GM23248 (cell line): ENCODE results near the gene SAMD1. TPM values are rescaled to one million over a fixed set of nuclear protein-coding genes. Genes with fewer than 3 reads are reported as not detected.
"Not testable (repeated sequence)": the region's sequence is repeated elsewhere in the genome, so short reads cannot be mapped to it uniquely, and the experiment has no call there.

ENCODE experiments used
- DNase-seq: peaks from one replicate; pipeline ENCODE4 v3.0.0-alpha.2; 2015
- H2AFZ ChIP-seq: fragments of 200-600 bp; sonication (generic); 2 replicates; pipeline ENCODE4 v1.6.1; 2016; ENCODE audit warnings: antibody characterized with exemption
- H3F3A ChIP-seq: fragments of 200-600 bp; sonication (generic); 2 replicates; pipeline ENCODE4 v1.6.1; 2016; ENCODE audit warnings: mild to moderate bottlenecking, antibody characterized with exemption, mixed run types; ENCODE audit not compliant: insufficient read depth
- H3K27ac ChIP-seq: fragments of 200-600 bp; sonication (generic); 2 replicates; pipeline ENCODE4 v1.5.1; 2016; ENCODE audit warnings: mild to moderate bottlenecking
- H3K27me3 ChIP-seq: fragments of 200-600 bp; sonication (generic); replicated peaks from 2 replicates; pipeline ENCODE4 v1.6.1; 2016; ENCODE audit warnings: mild to moderate bottlenecking; ENCODE audit not compliant: insufficient read depth
- H3K36me3 ChIP-seq: fragments of 200-600 bp; sonication (generic); 2 replicates; pipeline ENCODE4 v1.6.1; 2016; ENCODE audit warnings: low read depth, mild to moderate bottlenecking
- H3K4me1 ChIP-seq: fragments of 200-600 bp; sonication (generic); 2 replicates; pipeline ENCODE4 v1.6.1; 2016; ENCODE audit warnings: mild to moderate bottlenecking; ENCODE audit not compliant: insufficient read depth
- H3K4me2 ChIP-seq: fragments of 200-600 bp; sonication (generic); one replicate; pipeline ENCODE4 v1.6.1; 2016; ENCODE audit warnings: mild to moderate bottlenecking; ENCODE audit not compliant: unreplicated experiment
- H3K4me3 ChIP-seq: fragments of 200-600 bp; sonication (generic); 2 replicates; pipeline ENCODE4 v1.5.1; 2016; ENCODE audit warnings: mild to moderate bottlenecking
- H3K79me2 ChIP-seq: fragments of 200-600 bp; sonication (generic); 2 replicates; pipeline ENCODE4 v1.6.1; 2016; ENCODE audit warnings: mild to moderate bottlenecking; ENCODE audit not compliant: insufficient read depth
- H3K9ac ChIP-seq: fragments of 200-600 bp; sonication (generic); 2 replicates; pipeline ENCODE4 v1.6.1; 2016; ENCODE audit warnings: mild to moderate bottlenecking
- H3K9me2 ChIP-seq: fragments of 200-600 bp; sonication (generic); 2 replicates; pipeline ENCODE4 v1.6.1; 2016; ENCODE audit warnings: mixed run types, mild to moderate bottlenecking, moderate library complexity; ENCODE audit not compliant: insufficient read depth
- H3K9me3 ChIP-seq: fragments of 200-600 bp; sonication (generic); one replicate; pipeline ENCODE4 v1.6.1; 2017; ENCODE audit warnings: low read depth
- H4K20me1 ChIP-seq: fragments of 200-600 bp; sonication (generic); 2 replicates; pipeline ENCODE4 v1.6.0; 2016; ENCODE audit not compliant: insufficient read depth
- EZH2 ChIP-seq: fragments of 200-600 bp; sonication (generic); IDR thresholded peaks from 2 replicates; pipeline ENCODE4 v1.6.1; 2018; ENCODE audit warnings: antibody characterized with exemption, mild to moderate bottlenecking; ENCODE audit not compliant: insufficient read depth, poor library complexity, severe bottlenecking
- EZH2phosphoT487 ChIP-seq: fragments of 200-600 bp; sonication (generic); IDR thresholded peaks from 2 replicates; pipeline ENCODE4 v1.6.1; 2018; ENCODE audit warnings: antibody characterized with exemption, moderate library complexity, mild to moderate bottlenecking, low read depth; ENCODE audit not compliant: insufficient read depth
- WGBS, 2 experiments: methylation state at CpG; one replicate each; pipeline ENCODE4 v1.1.6; 2015 to 2017; ENCODE audit warnings: low lambda C conversion rate in 2 of 2, low coverage in 1 of 2; ENCODE audit errors: missing lambda C conversion rate in 2 of 2; 5-methylcytosine and 5-hydroxymethylcytosine counted together
- in situ Hi-C: fragments of 300-500 bp; cut with MboI; formaldehyde crosslinking; loops from 2 replicates; pipeline ENCODE4 v1.15.0; 2020
- polyA plus RNA-seq: library from polyadenylated mRNA; unstranded; fragments of >200 nt; fragmentation: Nextera tagmentation; extraction: Ambion mirVana; gene quantifications from 2 replicates; pipeline ENCODE4 v1.2.1, GENCODE V29; 2016
- total RNA-seq: library from RNA; depleted of rRNA; stranded (reverse); fragments of >200 nt; shearing (Covaris generic); gene quantifications from 2 replicates; pipeline ENCODE4 v1.2.3, GENCODE V29; 2014

The SAMD1 gene
- total and polyA plus RNA-seq, 2 experiments from 2014 or later = 5.7 to 50.8 TPM

- Histone ChIP-seq H3K27me3 (no peaks in the 10 kb centered on the region), H3K36me3 (no peaks in the 10 kb centered on the region), H3K27ac (no peak overlapping the region), H3K9ac (no peak overlapping the region), H2AFZ (no peak overlapping the region), H3F3A (no peaks in the 10 kb centered on the region), H3K4me2 (no peak overlapping the region), H3K4me3 (no peak overlapping the region), H3K79me2 (no peaks in the 10 kb centered on the region), H3K4me1 (no peaks in the 10 kb centered on the region), H3K9me2 (no peaks in the 10 kb centered on the region), H3K9me3 (no peaks in the 10 kb centered on the region), H4K20me1 (no peaks in the 10 kb centered on the region)
- no peak for DNase-seq
- TF ChIP-seq EZH2 (no peak), EZH2phosphoT487 (no peak)
- in situ Hi-C loops = no loop called here
- 71 to 74% methylated on average over 6 of the region's 6 CpGs for WGBS, 2 experiments
Observed at GRCh38 chr19:14052470-14052869, 38.1 kb downstream of the SAMD1 start.

DNA sequence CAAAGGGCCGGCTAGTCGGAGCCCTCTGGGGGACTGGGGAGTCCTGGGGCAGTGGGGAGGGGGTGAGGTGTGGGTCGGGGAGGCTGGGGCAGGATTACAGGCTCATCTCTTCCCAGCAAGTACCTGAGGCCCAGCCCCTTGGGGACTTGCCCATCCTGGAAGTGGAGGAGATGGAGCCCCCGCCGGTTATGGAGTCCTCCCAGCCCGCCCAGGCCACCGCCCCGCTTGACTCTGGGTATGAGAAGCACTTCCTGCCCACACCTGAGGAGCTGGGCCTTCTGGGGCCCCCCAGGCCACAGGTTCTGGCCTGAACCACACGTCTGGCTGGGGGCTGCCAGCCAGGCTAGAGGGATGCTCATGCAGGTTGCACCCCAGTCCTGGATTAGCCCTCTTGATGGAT, 38.6 kb downstream of the SAMD1 start:
- no peaks in the 10 kb centered on the region for H3K4me1 ChIP-seq
- TF ChIP-seq EZH2phosphoT487 (no peak), EZH2 (no peak)
- no peak overlapping the region for H3K4me3 ChIP-seq
- no peaks in the 10 kb centered on the region for H4K20me1 ChIP-seq
- H3K36me3 ChIP-seq = no peaks in the 10 kb centered on the region
- DNase-seq = no peak
- H3K27me3 ChIP-seq = no peaks in the 10 kb centered on the region
- H3K9ac ChIP-seq = no peak overlapping the region
- no peaks in the 10 kb centered on the region for H3K9me2 ChIP-seq
- in situ Hi-C loops = no loop called here
- H3K4me2 ChIP-seq = no peak overlapping the region
- no peaks in the 10 kb centered on the region for H3K9me3 ChIP-seq
- H3K79me2 ChIP-seq = no peaks in the 10 kb centered on the region
- no peaks in the 10 kb centered on the region for H3F3A ChIP-seq
- 83 to 93% methylated on average over 7 to 9 of the region's 9 CpGs for WGBS, 2 experiments
- no peak overlapping the region for H3K27ac ChIP-seq
- no peak overlapping the region for H2AFZ ChIP-seq

- H4K20me1 ChIP-seq, H3K36me3 ChIP-seq, H3F3A ChIP-seq, H3K27me3 ChIP-seq, H3K4me2 ChIP-seq, in situ Hi-C loops, DNase-seq, H2AFZ ChIP-seq, H3K4me1 ChIP-seq, H3K27ac ChIP-seq, H3K4me3 ChIP-seq, H3K79me2 ChIP-seq, H3K9ac ChIP-seq, H3K9me2 ChIP-seq, H3K9me3 ChIP-seq: not testable (repeated sequence)
- WGBS, 2 experiments = 92 to 94% methylated on average over 11 of the region's 11 CpGs
Observed at GRCh38 chr19:14050961-14051360, 39.6 kb downstream of the SAMD1 start.

DNA sequence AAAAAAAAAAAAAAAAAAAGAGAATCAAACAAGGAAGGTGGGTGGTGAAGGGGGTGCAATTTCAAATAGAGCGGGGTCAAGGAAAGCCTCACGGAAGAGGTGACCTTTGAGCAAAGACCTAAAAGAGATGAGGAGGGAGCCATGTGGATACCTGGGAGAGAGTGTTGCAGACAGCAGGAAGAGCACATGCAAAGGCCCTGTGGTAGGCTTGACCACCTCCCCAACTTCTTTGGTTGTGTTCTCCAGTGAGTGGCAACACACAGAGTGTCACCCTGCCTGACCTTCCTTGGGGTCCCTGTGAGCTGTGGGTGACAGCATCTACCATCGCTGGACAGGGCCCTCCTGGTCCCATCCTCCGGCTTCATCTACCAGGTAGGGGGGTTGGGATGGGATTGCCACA, 40.0 kb downstream of the SAMD1 start:
- in situ Hi-C loops = no loop called here
- no peak for TF ChIP-seq EZH2
- no peak for TF ChIP-seq EZH2phosphoT487

More for the DNA sequence above, 40.0 kb downstream of the SAMD1 start:
- Histone ChIP-seq H3K9ac (no peak overlapping the region), H3K4me1 (no peaks in the 10 kb centered on the region), H3K36me3 (no peaks in the 10 kb centered on the region), H3K4me3 (no peak overlapping the region), H3K79me2 (no peaks in the 10 kb centered on the region), H2AFZ (no peak overlapping the region), H3K9me3 (no peaks in the 10 kb centered on the region), H3K4me2 (no peak overlapping the region), H3K27ac (no peak overlapping the region), H4K20me1 (no peaks in the 10 kb centered on the region), H3K9me2 (no peaks in the 10 kb centered on the region), H3K27me3 (no peaks in the 10 kb centered on the region), H3F3A (no peaks in the 10 kb centered on the region)
- DNase-seq = no peak
- 81 to 83% methylated on average over 4 of the region's 4 CpGs for WGBS, 2 experiments
